AG10803 (cell line): ENCODE data around the gene TGM1.

Source experiments
- DNase-seq: peaks from one replicate; pipeline ENCODE4 v3.0.0; 2010; ENCODE audit warnings: low read depth
- H3K4me3 ChIP-seq: 2 replicates; pipeline ENCODE4 v1.5.1; 2011; ENCODE audit warnings: mild to moderate bottlenecking, low read length, control low read depth
- TF ChIP-seq, protein P1 (sequence below): conservative IDR thresholded peaks from 2 replicates; pipeline ENCODE4 v1.5.1; 2011; ENCODE audit warnings: mild to moderate bottlenecking, low read length, control low read depth, inconsistent platforms

Gene TGM1

DNA sequence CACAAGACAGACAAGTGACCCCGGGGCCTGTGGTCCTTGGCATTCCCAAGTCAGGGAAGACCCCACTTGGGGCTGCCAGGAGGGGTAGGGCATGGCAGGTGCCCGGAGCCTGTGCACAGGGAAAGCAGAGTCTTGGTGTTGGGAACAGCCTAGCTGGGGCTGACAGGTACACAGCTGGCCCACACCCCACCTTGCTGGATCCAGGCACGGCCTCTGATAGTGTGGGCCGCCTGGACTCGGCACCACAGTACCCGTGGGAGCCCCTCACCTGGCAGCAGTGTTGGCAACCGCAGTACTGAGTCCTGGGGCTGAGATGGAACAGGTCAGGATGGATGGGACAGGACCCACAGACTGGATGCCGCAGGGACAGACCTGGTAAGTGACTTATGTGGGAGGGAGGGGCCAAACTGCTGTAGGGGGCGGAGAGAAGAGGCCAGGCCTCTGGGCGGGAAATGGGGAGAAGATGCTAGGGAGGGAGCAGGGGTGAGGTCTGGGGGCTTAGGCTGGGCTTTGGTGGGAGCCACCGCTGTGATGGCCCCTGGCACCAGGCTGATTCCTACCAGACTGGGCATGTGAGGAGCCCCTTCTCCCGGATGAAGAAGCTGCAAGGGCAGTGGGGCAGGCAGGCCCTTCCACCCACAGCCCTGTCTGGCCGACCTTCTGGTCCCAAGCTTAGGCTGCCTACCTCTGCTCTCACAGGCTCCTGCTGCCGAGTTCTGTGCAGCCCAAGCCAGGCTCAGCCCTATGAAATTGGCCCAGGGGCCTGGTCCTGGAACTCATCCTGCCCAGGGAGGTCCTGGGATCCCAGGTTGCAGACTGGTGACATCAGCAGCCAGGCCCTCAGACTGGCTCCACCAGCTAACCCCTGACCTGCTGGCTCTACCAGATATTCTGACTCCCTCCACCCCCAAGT lies at the start of gene TGM1:
Gene TGM1 (minus strand): TSS at position 357 of the 913 bp plus-strand sequence. CDS start 825 bp downstream, outside the sequence.
- no peak for DNase-seq
- TF ChIP-seq, protein P1, sequence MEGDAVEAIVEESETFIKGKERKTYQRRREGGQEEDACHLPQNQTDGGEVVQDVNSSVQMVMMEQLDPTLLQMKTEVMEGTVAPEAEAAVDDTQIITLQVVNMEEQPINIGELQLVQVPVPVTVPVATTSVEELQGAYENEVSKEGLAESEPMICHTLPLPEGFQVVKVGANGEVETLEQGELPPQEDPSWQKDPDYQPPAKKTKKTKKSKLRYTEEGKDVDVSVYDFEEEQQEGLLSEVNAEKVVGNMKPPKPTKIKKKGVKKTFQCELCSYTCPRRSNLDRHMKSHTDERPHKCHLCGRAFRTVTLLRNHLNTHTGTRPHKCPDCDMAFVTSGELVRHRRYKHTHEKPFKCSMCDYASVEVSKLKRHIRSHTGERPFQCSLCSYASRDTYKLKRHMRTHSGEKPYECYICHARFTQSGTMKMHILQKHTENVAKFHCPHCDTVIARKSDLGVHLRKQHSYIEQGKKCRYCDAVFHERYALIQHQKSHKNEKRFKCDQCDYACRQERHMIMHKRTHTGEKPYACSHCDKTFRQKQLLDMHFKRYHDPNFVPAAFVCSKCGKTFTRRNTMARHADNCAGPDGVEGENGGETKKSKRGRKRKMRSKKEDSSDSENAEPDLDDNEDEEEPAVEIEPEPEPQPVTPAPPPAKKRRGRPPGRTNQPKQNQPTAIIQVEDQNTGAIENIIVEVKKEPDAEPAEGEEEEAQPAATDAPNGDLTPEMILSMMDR: no peak
- no peak within 1 kb of the TSS for H3K4me3 ChIP-seq

- no peak overlapping the region for H3K4me3 ChIP-seq
- TF ChIP-seq, protein P1: no peak; the same call in 1 of the 2 replicates
- DNase-seq: peak; percentile 78
Measured at GRCh38 chr14:24311837-24312615, 49.0 kb upstream of the TGM1 start.

DNA sequence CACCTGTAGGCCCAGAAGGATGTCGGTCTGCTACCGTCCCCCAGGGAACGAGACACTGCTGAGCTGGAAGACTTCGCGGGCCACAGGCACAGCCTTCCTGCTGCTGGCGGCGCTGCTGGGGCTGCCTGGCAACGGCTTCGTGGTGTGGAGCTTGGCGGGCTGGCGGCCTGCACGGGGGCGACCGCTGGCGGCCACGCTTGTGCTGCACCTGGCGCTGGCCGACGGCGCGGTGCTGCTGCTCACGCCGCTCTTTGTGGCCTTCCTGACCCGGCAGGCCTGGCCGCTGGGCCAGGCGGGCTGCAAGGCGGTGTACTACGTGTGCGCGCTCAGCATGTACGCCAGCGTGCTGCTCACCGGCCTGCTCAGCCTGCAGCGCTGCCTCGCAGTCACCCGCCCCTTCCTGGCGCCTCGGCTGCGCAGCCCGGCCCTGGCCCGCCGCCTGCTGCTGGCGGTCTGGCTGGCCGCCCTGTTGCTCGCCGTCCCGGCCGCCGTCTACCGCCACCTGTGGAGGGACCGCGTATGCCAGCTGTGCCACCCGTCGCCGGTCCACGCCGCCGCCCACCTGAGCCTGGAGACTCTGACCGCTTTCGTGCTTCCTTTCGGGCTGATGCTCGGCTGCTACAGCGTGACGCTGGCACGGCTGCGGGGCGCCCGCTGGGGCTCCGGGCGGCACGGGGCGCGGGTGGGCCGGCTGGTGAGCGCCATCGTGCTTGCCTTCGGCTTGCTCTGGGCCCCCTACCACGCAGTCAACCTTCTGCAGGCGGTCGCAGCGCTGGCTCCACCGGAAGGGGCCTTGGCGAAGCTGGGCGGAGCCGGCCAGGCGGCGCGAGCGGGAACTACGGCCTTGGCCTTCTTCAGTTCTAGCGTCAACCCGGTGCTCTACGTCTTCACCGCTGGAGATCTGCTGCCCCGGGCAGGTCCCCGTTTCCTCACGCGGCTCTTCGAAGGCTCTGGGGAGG lies 47.9 kb upstream of the TGM1 start, which contains the start of gene LTB4R:
Gene LTB4R (plus strand): TSS at position 857 of the 959 bp plus-strand sequence. CDS start 4,150 bp downstream, outside the sequence.
- H3K4me3 ChIP-seq: peak within 1 kb of the TSS; percentile 29
- TF ChIP-seq, protein P1: no peak; the same call in 1 of the 2 replicates
- DNase-seq: peak; percentile 71

DNA sequence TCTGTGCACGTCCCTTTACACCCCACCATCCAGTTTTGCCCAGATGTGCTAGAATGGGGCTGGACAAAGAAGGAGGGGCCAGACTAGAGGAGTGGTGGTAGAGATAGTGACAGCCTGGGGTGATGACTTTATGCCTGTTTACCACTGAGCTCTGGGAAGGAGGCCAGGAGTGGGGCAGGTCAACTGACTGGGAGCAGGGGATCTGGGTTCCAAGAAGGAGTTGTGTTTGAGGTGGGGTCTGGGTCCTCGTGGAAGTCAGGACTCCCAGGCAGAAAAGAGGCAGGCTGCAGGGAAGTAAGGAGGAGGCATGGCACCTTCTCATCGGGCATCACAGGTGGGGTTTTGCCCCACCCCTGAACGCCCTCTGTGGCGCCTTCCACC lies 47.3 kb upstream of the TGM1 start:
- DNase-seq: no peak
- TF ChIP-seq, protein P1: no peak

DNA sequence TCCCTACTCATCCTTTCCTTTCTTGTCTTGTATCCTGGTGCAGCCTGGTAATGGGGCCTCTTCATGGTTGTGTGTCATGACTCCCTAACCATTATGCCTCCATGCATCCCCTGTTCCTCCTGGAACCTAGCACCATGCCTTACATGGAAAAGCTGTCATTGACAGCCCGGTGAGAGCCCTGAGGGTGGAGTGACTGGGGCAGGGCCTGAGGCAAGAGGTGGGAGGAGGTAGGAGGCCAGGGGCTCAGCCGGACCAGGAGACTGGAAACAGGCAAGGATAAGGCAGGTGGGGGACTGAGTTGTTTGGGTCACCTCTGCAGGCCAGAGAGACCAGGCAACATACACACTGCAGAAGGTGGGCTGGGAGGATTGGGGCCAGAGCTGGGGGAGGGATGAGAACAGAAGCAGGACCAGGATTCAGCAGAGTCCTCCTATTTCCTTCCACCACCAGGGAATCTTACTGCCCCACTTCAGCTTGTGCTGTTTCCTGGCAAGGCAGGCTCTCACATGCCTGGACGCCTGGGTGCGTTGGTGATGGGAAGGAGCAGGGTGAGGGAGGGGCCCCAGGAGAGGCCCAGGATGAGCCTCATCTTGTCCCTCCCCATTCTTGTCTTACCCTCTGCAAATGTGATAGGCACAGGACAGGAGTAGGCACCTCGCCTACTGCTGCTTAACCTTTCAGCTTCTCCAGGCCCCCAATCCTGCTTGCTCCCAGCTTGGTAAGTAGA lies 46.7 kb upstream of the TGM1 start, which contains the start of gene LTB4R2:
Gene LTB4R2 (plus strand): TSS at position 603 of the 727 bp plus-strand sequence. CDS start 525 bp downstream, outside the sequence.
- TF ChIP-seq, protein P1: no peak
- peak within 1 kb of the TSS; percentile 29 for H3K4me3 ChIP-seq
- no peak for DNase-seq

More for the DNA sequence above, 47.3 kb upstream of the TGM1 start:
- no peak overlapping the region; the same call in 1 of the 2 replicates for H3K4me3 ChIP-seq
